ENCODE results near the gene ELAVL2.

The ELAVL2 gene

DNA sequence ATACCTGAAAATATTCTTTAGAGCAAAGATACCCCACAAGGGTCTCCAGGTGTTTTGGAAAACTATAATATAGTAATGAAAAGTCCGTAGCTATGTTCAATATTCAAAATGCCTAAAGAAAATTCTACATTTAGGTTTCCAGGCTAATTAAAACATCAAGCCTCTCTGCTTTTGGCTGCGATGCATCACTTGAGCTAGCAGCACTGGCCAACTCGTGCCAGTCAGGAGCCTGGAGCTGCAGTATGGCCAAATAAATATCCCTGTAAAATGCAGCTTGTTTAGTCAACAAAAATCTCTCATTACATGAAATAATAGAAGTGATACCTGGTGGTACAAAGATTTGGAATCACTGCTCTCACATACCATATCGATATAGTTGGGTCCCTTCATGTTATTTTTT, 181.1 kb downstream of the ELAVL2 start:
- Histone ChIP-seq H3K36me3 (ENCODE audit: insufficient read depth, low read length) (peaks cover 55% of the 10 kb centered on the region), H3K4me1 (ENCODE audit: insufficient read depth, low read length) (no peaks in the 10 kb centered on the region), H3K9me3 (ENCODE audit: low read length) (no peaks in the 10 kb centered on the region), H3K27me3 (ENCODE audit: insufficient read depth, low read length) (no peaks in the 10 kb centered on the region), H2AFZ (ENCODE audit: low read depth, low read length) (no peak overlapping the region), H3K4me3 (ENCODE audit: low read length) (no peak overlapping the region)

GRCh38 chr9:23644326-23644725, 181.7 kb downstream of the ELAVL2 start:
- Histone ChIP-seq H3K9me3 (ENCODE audit: low read length) (no peaks in the 10 kb centered on the region), H3K4me3 (ENCODE audit: low read length) (no peak overlapping the region), H2AFZ (ENCODE audit: low read depth, low read length) (no peak overlapping the region), H3K27me3 (ENCODE audit: insufficient read depth, low read length) (no peaks in the 10 kb centered on the region), H3K4me1 (ENCODE audit: insufficient read depth, low read length) (no peaks in the 10 kb centered on the region), H3K36me3 (ENCODE audit: insufficient read depth, low read length) (peaks cover 54% of the 10 kb centered on the region)

- no peaks in the 10 kb centered on the region for H3K27me3 ChIP-seq (ENCODE audit: insufficient read depth, low read length)
- H2AFZ ChIP-seq (ENCODE audit: low read depth, low read length) = no peak overlapping the region
- H3K4me3 ChIP-seq (ENCODE audit: low read length) = no peak overlapping the region
- H3K9me3 ChIP-seq (ENCODE audit: low read length) = no peaks in the 10 kb centered on the region
- no peaks in the 10 kb centered on the region for H3K4me1 ChIP-seq (ENCODE audit: insufficient read depth, low read length)
- peaks cover 52% of the 10 kb centered on the region for H3K36me3 ChIP-seq (ENCODE audit: insufficient read depth, low read length)
Observed at GRCh38 chr9:23643656-23644258, 182.3 kb downstream of the ELAVL2 start.
